ENCODE results near the gene RPS15. TPM values are rescaled to one million over a fixed set of nuclear protein-coding genes. Genes with fewer than 3 reads are reported as not detected.

The RPS15 gene
- total RNA-seq, 1 experiment from 2014 or later, result 702 TPM

Other genes with a start within 250 kb of the RPS15 start
- 43.2 and 51.5 TPM in 2 replicates for gene STK11, start 232.6 kb upstream of the RPS15 start, total RNA-seq (2014; rRNA removed; shearing (Covaris generic); ENCODE audit: low replicate concordance)
- gene CBARP, start 200.4 kb upstream of the RPS15 start, total RNA-seq (2014; rRNA removed; shearing (Covaris generic); ENCODE audit: low replicate concordance), result 0.30 and 0.35 TPM in 2 replicates
- gene ATP5F1D, start 196.6 kb upstream of the RPS15 start, total RNA-seq (2014; rRNA removed; shearing (Covaris generic); ENCODE audit: low replicate concordance), result 29.4 and 33.8 TPM in 2 replicates
- 4.6 and 5.7 TPM in 2 replicates for gene MIDN, start 189.8 kb upstream of the RPS15 start, total RNA-seq (2014; rRNA removed; shearing (Covaris generic); ENCODE audit: low replicate concordance)
- gene CIRBP, start 169.1 kb upstream of the RPS15 start, total RNA-seq (2014; rRNA removed; shearing (Covaris generic); ENCODE audit: low replicate concordance), result 64.1 and 68.5 TPM in 2 replicates
- gene FAM174C, start 162.9 kb upstream of the RPS15 start, total RNA-seq (2014; rRNA removed; shearing (Covaris generic); ENCODE audit: low replicate concordance), result 32.2 and 57.2 TPM in 2 replicates
- gene EFNA2, start 152.5 kb upstream of the RPS15 start, total RNA-seq (2014; rRNA removed; shearing (Covaris generic); ENCODE audit: low replicate concordance), result 0.76 TPM in 1 of 2 replicates, not detected in the other
- 19.3 and 49.5 TPM in 2 replicates for gene NDUFS7, start 54.5 kb upstream of the RPS15 start, total RNA-seq (2014; rRNA removed; shearing (Covaris generic); ENCODE audit: low replicate concordance)
- 22.1 and 30.7 TPM in 2 replicates for gene GAMT, start 36.9 kb upstream of the RPS15 start, total RNA-seq (2014; rRNA removed; shearing (Covaris generic); ENCODE audit: low replicate concordance)
- gene DAZAP1, start 30.8 kb upstream of the RPS15 start, total RNA-seq (2014; rRNA removed; shearing (Covaris generic); ENCODE audit: low replicate concordance), result 107 and 149 TPM in 2 replicates
- gene APC2, start 11.7 kb downstream of the RPS15 start, total RNA-seq (2014; rRNA removed; shearing (Covaris generic); ENCODE audit: low replicate concordance), result 0.59 and 2.0 TPM in 2 replicates
- 25.6 and 51.6 TPM in 2 replicates for gene C19orf25, start 40.8 kb downstream of the RPS15 start, total RNA-seq (2014; rRNA removed; shearing (Covaris generic); ENCODE audit: low replicate concordance)
- 0.40 and 9.0 TPM in 2 replicates for gene PCSK4, start 52.0 kb downstream of the RPS15 start, total RNA-seq (2014; rRNA removed; shearing (Covaris generic); ENCODE audit: low replicate concordance)
- 0.99 and 1.9 TPM in 2 replicates for gene REEP6, start 52.8 kb downstream of the RPS15 start, total RNA-seq (2014; rRNA removed; shearing (Covaris generic); ENCODE audit: low replicate concordance)
- 1.1 TPM in 1 of 2 replicates, not detected in the other for gene ADAMTSL5, start 74.6 kb downstream of the RPS15 start, total RNA-seq (2014; rRNA removed; shearing (Covaris generic); ENCODE audit: low replicate concordance)
- gene PLK5, start 85.7 kb downstream of the RPS15 start, total RNA-seq (2014; rRNA removed; shearing (Covaris generic); ENCODE audit: low replicate concordance), result not detected in 2 replicates
- gene MEX3D, start 129.9 kb downstream of the RPS15 start, total RNA-seq (2014; rRNA removed; shearing (Covaris generic); ENCODE audit: low replicate concordance), result 26.0 and 27.5 TPM in 2 replicates
- 75.8 and 119 TPM in 2 replicates for gene MBD3, start 154.5 kb downstream of the RPS15 start, total RNA-seq (2014; rRNA removed; shearing (Covaris generic); ENCODE audit: low replicate concordance)
- gene UQCR11, start 167.1 kb downstream of the RPS15 start, total RNA-seq (2014; rRNA removed; shearing (Covaris generic); ENCODE audit: low replicate concordance), result 59.5 and 192 TPM in 2 replicates
- gene TCF3, start 214.2 kb downstream of the RPS15 start, total RNA-seq (2014; rRNA removed; shearing (Covaris generic); ENCODE audit: low replicate concordance), result 78.5 and 135 TPM in 2 replicates